HEK293T (cell line): ENCODE data around the gene SH3RF3.

Source experiments
- ARNT ChIP-seq: fragments of 450-650 bp; IDR thresholded peaks from 2 replicates; pipeline ENCODE4 v1.6.1; 2017; ENCODE audit warnings: mild to moderate bottlenecking
- BHLHE40 ChIP-seq: fragments of 450-650 bp; IDR thresholded peaks from 2 replicates; pipeline ENCODE4 v1.6.1; 2016; ENCODE audit warnings: mild to moderate bottlenecking, moderate library complexity, borderline replicate concordance
- CTBP1 ChIP-seq: fragments of 450-650 bp; IDR thresholded peaks from 2 replicates; pipeline ENCODE4 v1.6.1; 2016; ENCODE audit warnings: borderline replicate concordance
- FOXK2 ChIP-seq: fragments of 450-650 bp; IDR thresholded peaks from 2 replicates; pipeline ENCODE4 v1.6.1; 2016; ENCODE audit warnings: mild to moderate bottlenecking
- FOXM1 ChIP-seq: fragments of 450-650 bp; IDR thresholded peaks from 2 replicates; pipeline ENCODE4 v1.6.1; 2017; ENCODE audit warnings: mild to moderate bottlenecking, borderline replicate concordance
- SUZ12 ChIP-seq: fragments of 450-650 bp; IDR thresholded peaks from 2 replicates; pipeline ENCODE4 v1.6.1; 2016; ENCODE audit warnings: mild to moderate bottlenecking

- TF ChIP-seq FOXK2 (no peak), SUZ12 (no peak), BHLHE40 (no peak), CTBP1 (no peak), ARNT (no peak), FOXM1 (no peak)
Observed at GRCh38 chr2:109196081-109196875, 67.3 kb downstream of the SH3RF3 start.
